GM12891 (cell line): ENCODE measurements around the gene RHCG.

Experiments used
- PAX5 ChIP-seq: IDR thresholded peaks from 2 replicates; pipeline ENCODE4 v1.6.1; 2011; ENCODE audit warnings: low read length, moderate library complexity, mild to moderate bottlenecking; ENCODE audit not compliant: insufficient read depth, severe bottlenecking
- POLR2A ChIP-seq: IDR thresholded peaks from 2 replicates; pipeline ENCODE4 v1.6.1; 2011; ENCODE audit warnings: low read depth, low read length, control low read depth
- POLR2AphosphoS5 ChIP-seq: IDR thresholded peaks from 2 replicates; pipeline ENCODE4 v1.6.1; 2011; ENCODE audit warnings: low read depth, low read length, control low read depth

DNA sequence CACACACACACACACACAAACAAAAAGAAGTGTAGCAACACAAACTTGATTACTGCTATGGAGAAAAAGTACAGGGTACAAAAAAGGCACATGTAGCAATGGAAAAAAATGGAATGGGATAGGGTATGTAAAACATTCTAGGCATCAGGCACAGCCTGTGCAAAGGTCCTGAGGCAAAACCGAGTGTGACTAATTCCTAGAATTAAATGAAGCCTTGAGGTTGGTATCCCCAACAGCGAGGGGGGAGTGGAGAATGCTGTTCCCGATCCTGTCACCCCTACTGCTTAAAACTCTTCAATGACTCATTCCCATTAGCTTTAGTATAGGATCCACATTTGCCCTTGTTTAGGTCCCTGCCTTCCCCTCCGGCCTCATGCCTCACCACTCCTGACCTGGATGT lies 37.9 kb downstream of the RHCG start:
- TF ChIP-seq PAX5 (no peak), POLR2AphosphoS5 (no peak), POLR2A (no peak)
